Mononuclear cell (primary cell): ENCODE results near the gene PRXL2C. TPM values are rescaled to one million over a fixed set of nuclear protein-coding genes. Genes with fewer than 3 reads are reported as not detected.
"Not testable (repeated sequence)": the region's sequence is repeated elsewhere in the genome, so short reads cannot be mapped to it uniquely, and the experiment has no call there.

Experiments
- H3K27me3 ChIP-seq: 2 replicates; pipeline ENCODE4 v1.6.0; 2011; ENCODE audit warnings: low read length, control low read depth; ENCODE audit not compliant: insufficient read depth
- H3K4me1 ChIP-seq: 2 replicates; pipeline ENCODE4 v1.5.1; 2011; ENCODE audit warnings: mild to moderate bottlenecking, low read length, control low read depth; ENCODE audit not compliant: insufficient read depth
- H3K4me3 ChIP-seq: 2 replicates; pipeline ENCODE4 v1.5.1; 2011; ENCODE audit warnings: mild to moderate bottlenecking, low read length, moderate library complexity
- H3K9me3 ChIP-seq: 2 replicates; pipeline ENCODE4 v1.5.1; 2011; ENCODE audit warnings: low read depth, mild to moderate bottlenecking, control low read depth, low read length
- total RNA-seq: library from RNA; depleted of rRNA; stranded (reverse); fragments of >200 nt; gene quantifications from one replicate; pipeline ENCODE4 v1.2.3, GENCODE V29; 2012

PRXL2C gene
- total RNA-seq, 1 donor: 19.5 TPM

DNA sequence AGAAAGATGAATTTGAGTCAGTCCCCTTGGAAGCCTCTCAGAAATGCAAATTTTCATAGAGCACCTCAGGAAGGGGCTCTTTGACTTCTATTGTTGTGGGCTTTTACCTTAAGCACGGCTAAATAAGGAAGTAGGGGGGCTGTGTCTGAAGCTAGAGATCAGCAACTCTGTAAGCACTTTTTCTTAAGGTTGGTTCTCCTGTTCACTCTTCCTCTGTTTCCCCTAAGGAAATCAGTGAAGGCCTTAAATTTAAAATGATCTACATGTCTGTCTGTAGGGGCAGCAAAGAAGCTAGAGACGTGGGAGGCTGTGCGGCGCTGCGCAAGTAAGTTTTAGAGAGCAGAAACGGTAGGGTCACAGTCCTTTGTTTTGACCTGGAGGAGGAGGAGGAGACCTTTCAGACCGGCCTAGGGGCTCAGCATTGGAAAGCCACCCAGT, 34.3 kb downstream of the PRXL2C start:
- Histone ChIP-seq H3K27me3 (peaks cover 51% of the 10 kb centered on the region), H3K9me3 (no peaks in the 10 kb centered on the region), H3K4me3 (no peak overlapping the region), H3K4me1 (peaks cover 6% of the 10 kb centered on the region)

DNA sequence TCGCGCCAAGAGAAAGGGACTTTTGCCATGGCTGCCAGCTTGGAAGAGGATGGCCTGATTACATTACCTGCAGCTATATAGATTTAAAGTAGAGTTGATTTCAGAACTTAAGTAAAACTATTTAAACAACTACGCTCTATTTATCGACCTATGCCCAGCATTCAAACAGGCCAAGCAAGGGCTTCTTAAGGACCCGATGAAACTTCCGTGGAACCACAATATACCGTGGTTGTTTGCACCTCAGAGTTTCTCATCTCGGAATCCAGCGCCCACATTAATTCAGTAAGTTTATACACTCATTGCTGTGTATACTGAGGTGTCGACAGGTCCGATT, 35.0 kb downstream of the PRXL2C start:
- H3K4me1 ChIP-seq: peaks cover 6% of the 10 kb centered on the region
- no peaks in the 10 kb centered on the region for H3K9me3 ChIP-seq
- peaks cover 56% of the 10 kb centered on the region for H3K27me3 ChIP-seq
- H3K4me3 ChIP-seq: no peak overlapping the region

DNA sequence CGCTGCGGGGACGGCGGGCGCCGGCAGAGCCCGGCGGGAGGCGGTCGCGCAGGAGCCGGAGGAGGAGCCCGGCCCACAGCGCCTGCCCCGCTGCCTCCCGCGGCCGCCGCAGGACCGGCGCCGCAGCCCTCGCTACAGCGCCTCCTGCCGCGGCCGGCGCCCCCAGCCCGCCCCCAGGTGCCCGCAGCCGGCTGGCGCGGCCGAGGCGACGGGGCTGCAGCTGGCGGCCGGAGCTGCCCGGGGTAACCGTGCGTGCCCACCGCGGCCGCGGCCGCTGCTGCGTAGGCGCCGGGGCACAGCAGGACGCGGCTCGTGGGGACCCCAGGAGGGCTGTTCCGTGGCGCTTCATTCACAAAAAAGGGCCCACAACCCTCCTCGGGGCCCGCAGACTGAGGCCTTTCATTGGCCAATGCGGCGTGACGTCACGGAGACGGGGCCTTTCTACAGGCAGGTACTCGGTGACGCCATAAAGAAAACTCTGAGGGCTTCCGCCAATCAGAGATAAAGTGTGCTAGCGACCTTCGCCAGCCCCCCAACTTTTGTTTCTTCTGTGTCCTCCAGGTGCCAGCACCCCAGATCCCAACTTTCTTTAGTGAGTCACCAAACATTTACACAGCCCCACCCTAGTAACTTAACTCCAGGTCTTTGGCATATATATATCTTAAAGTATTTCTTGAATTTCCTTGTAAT, 35.5 kb downstream of the PRXL2C start, which contains the start of gene CDC14B:
TSS of gene CDC14B (minus strand) at position 353 of the 690 bp plus-strand sequence. CDS start 465 bp downstream, outside the sequence.
- Histone ChIP-seq H3K27me3 (peaks cover 56% of the 10 kb centered on the region), H3K4me3 (peak within 1 kb of the TSS; percentile 32), H3K4me1 (peaks cover 6% of the 10 kb centered on the region), H3K9me3 (no peaks in the 10 kb centered on the region)

DNA sequence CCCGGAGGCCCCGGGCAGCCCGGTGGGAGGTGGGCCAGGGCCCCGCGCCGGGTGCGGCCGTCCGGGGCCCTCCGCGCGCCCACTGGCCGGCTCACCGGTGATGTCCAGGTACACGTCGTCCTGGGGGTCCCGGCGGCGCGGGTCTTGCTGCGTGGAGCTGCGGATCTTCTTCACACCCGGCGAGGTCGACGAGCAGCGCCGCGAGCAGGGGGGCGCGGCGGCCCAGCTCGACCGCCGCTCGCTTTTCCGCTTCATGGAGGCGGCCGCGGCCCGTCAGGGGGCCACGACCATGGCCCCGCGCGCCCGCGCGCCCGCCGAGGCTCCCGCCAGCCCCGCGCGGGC, 36.0 kb downstream of the PRXL2C start:
- no peaks in the 10 kb centered on the region for H3K9me3 ChIP-seq
- peaks cover 61% of the 10 kb centered on the region for H3K27me3 ChIP-seq
- H3K4me3 ChIP-seq: no peak overlapping the region
- H3K4me1 ChIP-seq: peaks cover 6% of the 10 kb centered on the region

DNA sequence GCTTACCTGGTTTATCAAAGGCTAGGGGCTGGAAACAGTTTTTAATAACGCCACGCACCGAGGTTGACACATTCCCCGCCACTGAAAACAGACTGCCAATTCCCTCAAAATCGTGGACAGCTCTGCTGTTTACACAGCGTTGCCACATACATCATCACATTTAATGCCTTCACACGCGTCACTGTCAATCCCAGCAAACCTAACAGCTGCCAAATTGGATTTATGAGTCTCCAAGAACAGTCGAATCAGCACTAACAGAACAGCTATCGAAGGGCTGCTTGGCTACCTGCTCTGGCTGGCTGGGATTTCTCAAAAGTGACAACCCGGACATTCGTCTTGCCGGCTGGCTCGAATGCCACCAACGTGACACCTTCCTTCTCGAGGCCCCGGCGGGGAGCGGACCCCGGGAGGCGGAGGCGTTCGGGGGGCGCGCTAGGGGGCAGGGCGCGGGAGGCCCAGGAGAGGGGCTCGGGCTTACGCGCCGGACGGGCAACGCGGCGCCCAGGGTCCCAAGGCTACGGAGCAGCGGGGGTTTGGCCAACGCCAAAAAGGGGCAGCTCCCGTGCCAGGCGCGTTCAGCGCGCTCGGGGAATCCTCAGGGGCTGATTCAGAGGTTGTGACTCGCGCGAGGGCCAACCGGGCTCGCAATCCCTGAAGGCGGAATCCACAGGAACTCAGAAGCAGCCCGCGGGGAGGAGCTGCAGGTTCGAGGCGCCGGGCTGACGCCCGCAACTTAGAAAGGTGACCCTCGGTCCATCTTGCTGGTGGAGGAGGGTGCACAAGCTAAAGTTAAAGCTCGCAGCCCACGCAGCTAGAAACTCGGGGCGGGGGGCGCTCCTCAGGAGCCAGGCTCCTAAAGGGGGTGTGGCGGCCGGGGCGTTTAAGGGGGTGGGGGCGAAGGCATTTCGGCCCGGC, 36.7 kb downstream of the PRXL2C start:
- no peaks in the 10 kb centered on the region for H3K9me3 ChIP-seq
- peaks cover 6% of the 10 kb centered on the region for H3K4me1 ChIP-seq
- H3K27me3 ChIP-seq: peaks cover 67% of the 10 kb centered on the region
- no peak overlapping the region for H3K4me3 ChIP-seq

DNA sequence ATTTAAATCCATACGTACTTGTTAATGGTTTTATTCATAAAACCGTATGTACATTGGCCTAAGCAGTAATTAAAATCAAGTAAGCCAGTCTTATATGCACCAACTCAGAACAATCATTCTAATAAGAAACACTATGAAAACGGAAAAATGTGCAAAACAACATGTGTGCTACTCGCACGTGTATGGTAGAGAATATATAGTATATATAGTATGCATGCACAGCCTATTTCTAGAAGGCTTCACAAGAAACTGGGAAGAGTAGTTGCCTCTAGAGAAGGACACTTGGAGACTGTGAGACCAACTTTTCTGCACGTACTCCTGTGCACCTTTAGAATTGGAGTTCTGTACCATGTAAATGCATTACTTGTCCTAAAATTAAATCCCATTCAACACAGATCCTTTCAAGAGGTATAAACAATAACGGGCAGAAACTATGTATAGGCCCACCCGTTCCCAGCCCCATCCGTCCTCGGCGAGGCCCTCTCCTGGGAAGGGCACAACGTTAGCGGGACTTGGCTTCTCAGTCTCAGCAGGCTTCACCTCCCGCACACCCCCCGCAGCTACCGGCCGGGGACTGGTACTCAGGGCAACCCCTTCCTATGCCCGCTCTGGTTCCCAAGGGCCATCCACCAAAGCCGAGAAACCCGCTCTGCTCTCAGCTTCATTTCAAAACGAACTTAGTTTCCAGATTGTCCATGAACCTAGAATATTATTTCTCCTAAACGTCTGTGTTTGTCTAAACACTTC, 37.5 kb downstream of the PRXL2C start:
- H3K4me1 ChIP-seq: peaks cover 6% of the 10 kb centered on the region
- H3K27me3 ChIP-seq: peaks cover 69% of the 10 kb centered on the region
- no peak overlapping the region for H3K4me3 ChIP-seq
- H3K9me3 ChIP-seq: no peaks in the 10 kb centered on the region

DNA sequence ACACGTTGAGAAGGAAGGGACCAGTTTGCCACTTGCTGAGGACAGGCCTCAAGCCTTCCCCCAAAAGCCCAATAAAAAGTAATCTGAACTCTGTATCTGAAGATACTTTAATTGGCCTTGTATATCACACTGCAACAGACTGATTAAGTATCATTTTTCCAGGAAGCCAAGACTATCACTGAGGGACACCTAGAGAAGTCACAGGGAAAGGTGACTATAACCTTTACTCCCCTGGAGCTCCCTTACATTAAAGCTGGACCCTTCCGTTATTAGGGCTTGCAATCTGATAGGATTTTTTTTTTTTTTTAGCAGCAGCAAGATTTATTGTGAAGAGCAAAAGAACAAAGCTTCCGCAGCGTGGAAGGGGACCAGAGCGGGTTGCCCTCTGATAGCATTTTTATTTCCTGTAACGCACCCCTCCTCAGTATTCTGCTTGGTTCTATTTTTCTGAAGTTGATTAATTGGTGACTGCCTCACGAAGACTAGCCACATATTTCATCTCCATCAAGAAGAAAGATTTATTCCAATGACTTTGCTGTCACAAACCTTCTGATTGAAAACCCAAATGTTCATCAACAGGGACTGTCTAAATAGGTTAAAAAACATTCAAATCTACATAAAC, 38.2 kb downstream of the PRXL2C start:
- peaks cover 74% of the 10 kb centered on the region for H3K27me3 ChIP-seq
- H3K4me1 ChIP-seq: peaks cover 6% of the 10 kb centered on the region
- H3K4me3 ChIP-seq: no peak overlapping the region
- H3K9me3 ChIP-seq: no peaks in the 10 kb centered on the region

DNA sequence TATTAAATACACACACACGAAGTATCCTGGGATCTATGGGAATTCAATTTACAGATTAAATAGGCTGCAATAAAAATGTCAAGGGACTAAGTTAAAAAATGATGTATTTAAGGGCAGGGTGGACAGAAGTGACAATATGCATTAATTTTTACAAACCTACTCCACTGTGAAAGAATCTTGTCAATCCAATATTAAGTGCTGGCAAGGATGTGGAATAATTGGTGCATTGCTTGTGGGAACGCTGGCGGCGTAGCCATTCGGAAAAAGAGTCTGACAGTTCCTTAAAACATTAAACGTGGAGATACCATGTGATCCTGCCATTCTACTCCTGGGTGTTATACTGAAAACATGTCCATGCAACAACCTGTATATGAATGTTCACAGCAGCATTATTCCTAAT, 39.7 kb downstream of the PRXL2C start:
- Histone ChIP-seq H3K27me3 (peaks cover 71% of the 10 kb centered on the region), H3K4me1 (peaks cover 6% of the 10 kb centered on the region), H3K9me3 (no peaks in the 10 kb centered on the region), H3K4me3 (no peak overlapping the region)

DNA sequence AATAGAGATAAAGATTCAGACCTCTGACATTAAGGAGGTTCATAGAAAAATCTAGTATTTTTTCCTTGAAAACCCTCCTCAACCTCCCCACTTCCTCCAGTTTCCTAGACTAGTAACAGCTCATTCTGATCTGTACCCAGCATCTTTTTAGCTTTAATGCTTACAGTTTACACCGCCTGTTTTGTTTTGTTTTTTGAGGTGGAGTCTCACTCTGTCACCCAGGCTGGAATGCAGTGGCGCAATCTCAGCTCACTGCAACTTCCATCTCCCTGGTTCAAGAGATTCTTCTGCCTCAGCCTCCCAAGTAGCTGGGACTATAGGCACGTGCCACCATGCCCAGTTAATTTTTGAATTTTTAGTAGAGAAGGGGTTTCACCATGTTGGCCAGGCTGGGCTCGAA, 40.5 kb downstream of the PRXL2C start:
- not testable (repeated sequence) for H3K9me3 ChIP-seq, H3K4me1 ChIP-seq, H3K4me3 ChIP-seq
- H3K27me3 ChIP-seq: peaks cover 67% of the 10 kb centered on the region

DNA sequence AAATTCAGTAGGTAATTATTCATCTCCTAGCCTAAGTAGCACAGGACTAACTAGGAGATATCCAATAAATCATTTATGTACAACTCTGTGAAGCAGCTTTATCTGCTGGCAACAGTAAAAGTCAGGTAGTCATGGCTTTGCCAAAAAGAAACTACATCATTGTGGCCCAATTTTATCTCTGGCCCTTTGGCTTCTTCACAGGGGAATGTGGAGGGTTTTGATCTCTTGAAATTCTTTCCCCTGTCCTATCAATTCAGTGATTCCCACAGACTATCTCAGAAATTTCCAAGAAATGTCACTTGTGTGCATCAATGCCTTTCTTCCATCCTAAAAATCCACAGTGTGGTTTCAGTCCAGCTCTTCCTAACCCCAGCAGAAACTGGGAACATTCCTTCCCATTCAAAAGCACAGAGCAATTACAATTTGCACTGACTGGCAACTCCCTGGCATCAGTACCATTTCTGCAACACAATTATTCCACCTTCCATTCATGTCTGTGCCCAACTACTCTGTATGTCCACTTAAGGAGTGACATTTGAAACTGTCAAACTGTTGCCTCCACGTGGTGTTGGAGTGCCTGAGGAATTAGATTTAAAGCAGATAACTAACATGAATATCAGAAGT, 42.0 kb downstream of the PRXL2C start:
- Histone ChIP-seq H3K4me1 (no peaks in the 10 kb centered on the region), H3K27me3 (peaks cover 64% of the 10 kb centered on the region), H3K4me3 (no peak overlapping the region), H3K9me3 (no peaks in the 10 kb centered on the region)

DNA sequence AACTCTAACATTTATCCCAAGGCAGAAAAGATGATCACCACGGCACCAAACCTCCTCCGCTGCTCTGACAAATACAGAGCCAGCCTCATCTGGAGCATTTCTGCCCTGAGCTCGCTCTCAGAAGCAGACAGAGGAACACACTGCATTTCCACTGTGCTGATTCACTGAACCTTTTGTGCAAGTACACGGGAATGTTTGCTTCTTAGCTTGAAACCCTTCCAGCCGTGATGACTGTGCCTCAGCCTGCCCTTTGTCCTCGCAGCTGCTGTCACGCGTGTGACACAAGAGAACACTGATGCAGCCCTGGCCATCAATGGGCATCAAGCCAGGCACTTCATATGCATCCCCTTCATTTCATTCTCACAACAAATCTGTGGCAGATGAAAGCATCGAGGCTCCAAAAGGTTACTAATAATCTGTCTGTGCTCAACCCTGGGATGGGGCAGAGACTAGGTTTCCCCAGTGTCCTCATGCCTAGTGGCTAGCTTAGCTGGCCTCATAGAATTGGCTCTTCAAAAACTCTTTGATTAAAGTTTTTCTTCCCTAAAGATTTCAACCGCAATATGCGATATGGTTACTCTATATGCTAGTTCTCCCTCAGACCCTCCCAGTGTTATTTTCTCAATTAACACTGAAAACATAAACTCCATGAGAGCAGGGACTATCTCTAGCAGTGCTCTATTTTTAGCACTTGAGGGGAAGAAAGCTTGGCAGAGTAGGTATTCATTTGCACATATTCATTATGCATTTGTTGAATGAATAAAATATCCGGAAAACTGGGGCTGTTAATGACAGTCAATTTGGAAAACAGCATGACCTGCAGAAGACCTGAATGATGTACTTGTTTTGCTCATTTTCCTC, 42.8 kb downstream of the PRXL2C start:
- Histone ChIP-seq H3K27me3 (peaks cover 62% of the 10 kb centered on the region), H3K9me3 (no peaks in the 10 kb centered on the region), H3K4me3 (no peak overlapping the region), H3K4me1 (no peaks in the 10 kb centered on the region)

DNA sequence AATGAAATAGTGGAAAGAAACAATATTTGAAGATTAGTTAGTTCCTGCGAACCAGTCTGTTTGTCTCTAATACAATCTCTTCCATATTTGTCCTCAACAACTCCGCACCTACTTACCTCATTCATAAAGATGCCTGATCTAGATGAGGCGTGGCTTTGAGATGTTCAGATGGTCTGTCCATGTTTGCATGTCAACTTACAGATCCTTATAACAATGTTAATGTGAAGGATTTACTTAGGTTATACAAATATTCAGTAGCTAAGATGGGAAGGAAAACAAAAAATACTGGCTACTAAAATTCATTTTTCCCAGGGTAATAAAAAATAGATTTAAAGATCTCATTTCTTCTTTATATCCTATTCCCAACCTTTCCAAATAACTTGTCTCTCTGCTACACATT, 43.8 kb downstream of the PRXL2C start:
- H3K4me3 ChIP-seq: no peak overlapping the region
- peaks cover 56% of the 10 kb centered on the region for H3K27me3 ChIP-seq
- H3K9me3 ChIP-seq: no peaks in the 10 kb centered on the region
- H3K4me1 ChIP-seq: no peaks in the 10 kb centered on the region

DNA sequence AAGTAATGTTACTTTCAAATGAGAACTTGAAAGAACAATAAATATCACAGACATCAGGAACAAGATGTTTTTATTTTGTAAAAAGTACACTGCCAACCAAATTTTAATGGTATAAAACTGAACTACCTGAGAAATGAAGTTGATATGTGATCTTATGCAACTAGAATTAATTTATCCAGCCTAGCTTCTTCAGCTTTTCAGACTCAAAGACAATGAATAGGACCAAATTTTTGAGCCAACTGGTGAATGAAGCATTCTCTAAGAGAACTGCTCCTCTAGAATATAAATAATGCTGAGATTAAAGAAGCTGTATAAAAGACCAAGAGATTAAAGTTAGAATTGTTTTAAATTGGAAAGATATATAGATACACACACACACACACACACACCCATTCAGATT, 45.4 kb downstream of the PRXL2C start:
- Histone ChIP-seq H3K4me3 (no peak overlapping the region), H3K9me3 (no peaks in the 10 kb centered on the region), H3K4me1 (no peaks in the 10 kb centered on the region), H3K27me3 (peaks cover 50% of the 10 kb centered on the region)

DNA sequence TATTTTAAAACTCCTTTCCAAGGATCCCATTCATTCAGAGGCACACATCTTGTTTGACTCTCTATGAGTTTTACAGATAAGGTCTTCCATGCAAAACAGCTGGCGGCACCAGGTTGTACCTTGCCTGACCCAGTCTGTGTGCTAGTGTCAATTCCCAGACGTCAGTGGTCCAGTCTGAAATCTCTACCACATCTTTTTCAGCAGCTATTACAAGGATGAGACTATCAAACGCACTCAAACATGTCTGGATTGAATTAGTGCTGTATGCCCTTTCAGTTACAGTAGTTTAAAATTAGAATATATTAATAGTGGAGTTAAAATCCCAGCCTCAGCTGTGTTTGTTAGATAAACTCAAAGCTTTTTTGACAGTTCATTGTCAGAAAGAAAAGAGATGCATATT, 47.1 kb downstream of the PRXL2C start:
- Histone ChIP-seq H3K27me3 (peaks cover 34% of the 10 kb centered on the region), H3K4me3 (no peak overlapping the region), H3K9me3 (no peaks in the 10 kb centered on the region), H3K4me1 (no peaks in the 10 kb centered on the region)
